Effector memory CD4-positive, alpha-beta T cell (primary cell): ENCODE measurements around the gene LRRC10B.

Experiments
- DNase-seq, 3 donors: peaks; one replicate each; pipeline ENCODE4 v3.0.0-alpha.2; 2020
- H3K27ac ChIP-seq: 2 replicates; pipeline ENCODE4 v1.7.0; 2013; ENCODE audit warnings: mild to moderate bottlenecking, low read length, moderate library complexity; ENCODE audit not compliant: insufficient read depth, poor library complexity, severe bottlenecking
- H3K27me3 ChIP-seq: replicated peaks from 2 replicates; pipeline ENCODE4 v1.7.0; 2013; ENCODE audit warnings: mild to moderate bottlenecking, low read length; ENCODE audit not compliant: insufficient read depth, control insufficient read depth, poor library complexity, severe bottlenecking
- H3K36me3 ChIP-seq: 2 replicates; pipeline ENCODE4 v1.7.0; 2013; ENCODE audit warnings: mild to moderate bottlenecking, low read length, moderate library complexity; ENCODE audit not compliant: control insufficient read depth, insufficient read depth
- H3K4me1 ChIP-seq: 2 replicates; pipeline ENCODE4 v1.7.0; 2013; ENCODE audit warnings: low read length, mild to moderate bottlenecking; ENCODE audit not compliant: control insufficient read depth, insufficient read depth, poor library complexity, severe bottlenecking
- H3K4me3 ChIP-seq: 2 replicates; pipeline ENCODE4 v1.7.0; 2013; ENCODE audit warnings: low read length, low read depth, mild to moderate bottlenecking; ENCODE audit not compliant: insufficient read depth, poor library complexity, severe bottlenecking
- H3K9me3 ChIP-seq: 2 replicates; pipeline ENCODE4 v1.7.0; 2013; ENCODE audit warnings: mild to moderate bottlenecking, low read length, moderate library complexity; ENCODE audit not compliant: control insufficient read depth

Gene LRRC10B

GRCh38 chr11:61536676-61537270, 28.2 kb downstream of the LRRC10B start:
- peaks cover 4% of the 10 kb centered on the region for H3K27me3 ChIP-seq
- no peak overlapping the region for H3K4me3 ChIP-seq
- no peak overlapping the region for H3K27ac ChIP-seq
- H3K9me3 ChIP-seq = no peaks in the 10 kb centered on the region
- no peaks in the 10 kb centered on the region for H3K36me3 ChIP-seq
- no peaks in the 10 kb centered on the region for H3K4me1 ChIP-seq
- DNase-seq = no peak

DNA sequence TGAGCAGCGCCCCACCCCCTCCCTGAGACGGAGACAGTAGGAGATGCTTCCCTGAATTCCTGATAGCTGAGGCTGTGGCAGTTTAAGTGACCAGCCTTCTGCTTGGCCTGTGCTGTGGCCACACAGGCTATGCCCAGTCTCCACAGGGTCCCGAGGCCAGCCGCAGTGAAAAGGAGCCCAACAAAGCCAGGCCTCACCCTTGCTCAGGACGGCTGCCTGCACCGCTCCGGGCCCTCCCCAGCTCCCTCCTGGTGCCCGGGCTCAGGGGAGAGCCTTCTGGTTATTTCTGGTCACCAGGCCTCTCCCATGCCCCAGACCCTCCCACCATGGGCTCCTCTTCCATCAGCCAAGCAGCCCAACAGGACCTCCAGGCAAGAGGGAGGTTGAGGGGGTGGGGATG, 28.8 kb downstream of the LRRC10B start:
- Histone ChIP-seq H3K36me3 (no peaks in the 10 kb centered on the region), H3K4me1 (no peaks in the 10 kb centered on the region), H3K9me3 (no peaks in the 10 kb centered on the region), H3K4me3 (no peak overlapping the region), H3K27me3 (peaks cover 1% of the 10 kb centered on the region), H3K27ac (no peak overlapping the region)
- DNase-seq = no peak

DNA sequence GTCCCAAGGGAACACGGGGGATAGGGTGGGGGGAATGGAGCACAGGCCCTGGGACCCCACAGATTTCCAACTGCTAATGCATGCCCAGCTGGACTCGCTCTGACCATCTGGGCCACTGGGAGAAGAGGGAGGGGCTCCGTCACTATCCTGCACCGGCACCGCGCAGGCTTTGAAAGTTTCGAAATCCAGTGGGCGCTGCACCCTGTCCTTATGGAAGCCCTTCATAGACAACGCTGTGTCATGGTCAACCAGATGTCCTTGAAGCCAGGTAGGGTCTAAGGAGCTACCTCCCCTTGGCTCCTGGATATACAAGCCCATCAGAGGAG, 30.1 kb downstream of the LRRC10B start:
- no peak overlapping the region for H3K27ac ChIP-seq
- no peaks in the 10 kb centered on the region for H3K27me3 ChIP-seq
- no peak for DNase-seq
- no peaks in the 10 kb centered on the region for H3K36me3 ChIP-seq
- H3K4me3 ChIP-seq = no peak overlapping the region
- no peaks in the 10 kb centered on the region for H3K9me3 ChIP-seq
- no peaks in the 10 kb centered on the region for H3K4me1 ChIP-seq

DNA sequence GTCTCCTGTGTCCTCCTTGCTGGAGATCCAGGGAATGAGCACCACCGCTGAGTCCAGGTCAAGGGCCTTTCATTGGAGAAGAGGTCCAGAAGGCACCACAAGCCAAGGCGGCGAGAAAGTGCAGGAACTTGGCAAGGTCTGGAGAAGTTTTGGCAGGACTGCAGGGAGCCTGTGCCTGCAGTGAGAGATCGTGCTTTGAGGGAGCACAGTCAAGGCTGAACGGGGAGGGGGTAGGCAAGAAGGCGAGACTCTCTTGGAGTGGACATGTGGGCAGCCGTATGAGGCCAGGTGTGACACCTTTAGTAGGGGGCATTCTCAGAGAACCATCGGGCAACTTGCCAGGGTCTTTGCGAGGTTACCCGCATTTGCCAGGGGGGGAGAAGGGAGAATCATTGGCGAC, 30.5 kb downstream of the LRRC10B start:
- Histone ChIP-seq H3K9me3 (no peaks in the 10 kb centered on the region), H3K27ac (no peak overlapping the region), H3K4me3 (no peak overlapping the region), H3K4me1 (no peaks in the 10 kb centered on the region), H3K36me3 (no peaks in the 10 kb centered on the region), H3K27me3 (no peaks in the 10 kb centered on the region)
- no peak for DNase-seq

DNA sequence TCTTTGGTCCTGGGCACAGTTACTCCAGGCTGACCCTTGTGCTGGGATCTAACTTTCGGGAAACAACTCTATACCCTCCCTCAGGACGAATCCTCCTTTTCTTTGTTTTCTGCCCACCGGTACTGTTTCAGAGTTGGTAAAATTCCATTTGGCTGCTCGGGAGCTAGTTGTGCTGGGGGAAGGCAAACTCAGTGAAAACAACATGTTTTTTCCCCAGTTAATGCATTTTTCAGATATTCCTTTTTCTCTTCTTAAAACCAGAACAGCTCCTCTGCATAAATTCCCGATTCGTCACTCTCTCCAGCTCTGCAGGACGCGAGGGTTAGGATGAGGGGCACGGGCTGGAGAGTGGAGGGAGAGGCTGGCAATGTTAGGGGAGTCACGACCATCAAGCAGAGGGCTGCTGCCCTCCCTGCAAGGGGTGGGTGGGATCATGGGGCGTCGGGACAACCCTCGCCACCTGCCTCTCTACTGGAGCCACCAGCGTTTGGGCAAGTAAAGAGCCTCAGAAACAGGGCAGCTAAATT, 31.3 kb downstream of the LRRC10B start:
- Histone ChIP-seq H3K27me3 (no peaks in the 10 kb centered on the region), H3K4me3 (no peak overlapping the region)
- DNase-seq = no peak

GRCh38 chr11:61540528-61540927, 32.0 kb downstream of the LRRC10B start:
- Histone ChIP-seq H3K36me3 (no peaks in the 10 kb centered on the region), H3K27ac (no peak overlapping the region), H3K4me1 (no peaks in the 10 kb centered on the region), H3K27me3 (no peaks in the 10 kb centered on the region), H3K4me3 (no peak overlapping the region), H3K9me3 (no peaks in the 10 kb centered on the region)
- no peak for DNase-seq

More for the DNA sequence above, 31.3 kb downstream of the LRRC10B start:
- Histone ChIP-seq H3K36me3 (no peaks in the 10 kb centered on the region), H3K27ac (no peak overlapping the region), H3K9me3 (no peaks in the 10 kb centered on the region), H3K4me1 (no peaks in the 10 kb centered on the region)

- H3K4me3 ChIP-seq = no peak overlapping the region
- H3K4me1 ChIP-seq = no peaks in the 10 kb centered on the region
- H3K9me3 ChIP-seq = no peaks in the 10 kb centered on the region
- H3K27ac ChIP-seq = no peak overlapping the region
- no peak for DNase-seq
- H3K36me3 ChIP-seq = no peaks in the 10 kb centered on the region
- H3K27me3 ChIP-seq = no peaks in the 10 kb centered on the region
Observed at GRCh38 chr11:61541598-61541997, 33.0 kb downstream of the LRRC10B start.

DNA sequence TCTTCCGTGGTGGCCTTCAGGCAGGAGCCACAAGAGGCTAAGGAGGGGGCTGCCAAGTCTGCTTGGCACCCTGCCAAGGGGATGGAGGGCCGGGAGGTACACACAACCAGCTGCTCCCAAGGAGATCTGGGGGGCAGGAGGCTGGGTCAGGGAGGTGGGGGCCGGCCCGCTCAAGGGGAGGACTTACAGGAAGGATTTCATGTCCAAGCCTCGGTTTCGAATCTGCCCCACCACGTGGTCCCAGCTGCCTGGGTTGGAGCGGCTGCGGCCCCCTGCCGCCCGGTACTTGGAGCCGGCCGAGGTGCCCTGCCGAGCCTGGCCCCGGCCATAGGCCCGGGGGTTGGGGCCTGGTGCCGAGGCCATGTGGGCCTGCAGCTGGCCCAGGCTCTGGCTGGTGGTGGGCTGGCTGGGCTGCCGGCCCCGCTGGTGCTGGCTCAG, 33.5 kb downstream of the LRRC10B start:
- H3K4me1 ChIP-seq = no peaks in the 10 kb centered on the region
- H3K4me3 ChIP-seq = no peak overlapping the region
- H3K9me3 ChIP-seq = no peaks in the 10 kb centered on the region

DNA sequence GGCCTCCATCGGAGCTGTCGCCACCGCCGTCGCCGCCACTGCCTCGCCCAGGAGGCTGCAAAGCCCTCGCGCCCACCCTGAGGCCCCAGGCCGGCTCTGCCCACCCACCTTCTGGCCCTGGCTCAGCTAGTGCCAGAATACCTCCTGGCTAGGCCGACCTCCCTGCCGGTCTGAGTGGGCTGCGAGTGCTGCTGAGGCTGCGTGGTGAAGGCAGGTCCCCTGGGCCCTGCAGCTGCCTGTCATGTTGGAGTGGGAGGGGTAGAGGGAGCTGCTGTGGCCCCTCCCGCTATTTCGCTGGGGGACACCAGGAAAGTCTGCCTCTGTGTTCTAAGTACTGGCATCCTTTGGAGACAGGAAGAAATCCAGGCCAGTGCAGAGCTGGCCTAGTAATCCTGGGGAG, 34.2 kb downstream of the LRRC10B start:
- Histone ChIP-seq H3K27me3 (no peaks in the 10 kb centered on the region), H3K27ac (no peak overlapping the region), H3K4me3 (no peak overlapping the region), H3K9me3 (no peaks in the 10 kb centered on the region), H3K4me1 (no peaks in the 10 kb centered on the region), H3K36me3 (no peaks in the 10 kb centered on the region)
- no peak for DNase-seq

More for the DNA sequence above, 33.5 kb downstream of the LRRC10B start:
- Histone ChIP-seq H3K27ac (no peak overlapping the region), H3K36me3 (no peaks in the 10 kb centered on the region), H3K27me3 (no peaks in the 10 kb centered on the region)
- no peak for DNase-seq

- Histone ChIP-seq H3K4me3 (no peak overlapping the region), H3K27ac (no peak overlapping the region), H3K4me1 (no peaks in the 10 kb centered on the region), H3K36me3 (no peaks in the 10 kb centered on the region), H3K9me3 (no peaks in the 10 kb centered on the region), H3K27me3 (no peaks in the 10 kb centered on the region)
- no peak for DNase-seq
Observed at GRCh38 chr11:61543606-61544306, 35.2 kb downstream of the LRRC10B start.
